A549 (cell line): Measurements from ENCODE around the gene CHADL. TPM values are rescaled to one million over a fixed set of nuclear protein-coding genes. Genes with fewer than 3 reads are reported as not detected.
"Not testable (repeated sequence)": the region's sequence is repeated elsewhere in the genome, so short reads cannot be mapped to it uniquely, and the experiment has no call there.

Experiments
- ATAC-seq, 2 experiments: fragments of 200-7000 bp in 1 of 2; fragments of >200 bp in 1 of 2; cut with Nextera tagmentation in 1 of 2; cut with Tn5 transposase in 1 of 2; 3 replicates each; pipeline versions ENCODE4 v1.8.0 to v1.9.1; 2018 to 2020; ENCODE audit warnings: mild to moderate bottlenecking in 1 of 2, moderate library complexity in 1 of 2
- CTCF ChIA-PET: fragments of 300-600 bp; sonication (Branson Sonifier 250); formaldehyde crosslinking; extraction: SDS; loops from one replicate; lab custom pipeline; 2021; ENCODE audit warnings: antibody characterized with exemption, inconsistent platforms; lab: Yijun Ruan, JAX
- POLR2A ChIA-PET: fragments of 350-600 bp; formaldehyde crosslinking; extraction: SDS; loops from one replicate; lab custom pipeline; 2021; ENCODE audit warnings: antibody characterized with exemption, inconsistent platforms; lab: Yijun Ruan, JAX
- DNase-seq, 2 experiments: peaks; one replicate each; pipeline versions ENCODE4 v3.0.0 to v3.0.0-alpha.2; 2011 to 2016; ENCODE audit warnings: low read depth in 1 of 2, low spot score in 1 of 2
- FAIRE-seq: peaks from 2 replicates; lab custom pipeline; 2011; peaks lifted over from hg19 to GRCh38; lab: Jason Lieb, UNC
- H3K27ac ChIP-seq, 2 experiments: fragments of >200 bp; sonication (Bioruptor Twin); formaldehyde crosslinking; 3 replicates each; pipeline ENCODE4 v1.5.1; 2016 to 2017
- H3K4me1 ChIP-seq: fragments of >200 bp; sonication (Bioruptor Twin); formaldehyde crosslinking; 3 replicates; pipeline ENCODE4 v1.6.1; 2016
- H3K4me2 ChIP-seq: fragments of >200 bp; sonication (Bioruptor Twin); formaldehyde crosslinking; 3 replicates; pipeline ENCODE4 v1.6.1; 2016
- H3K4me3 ChIP-seq: fragments of >200 bp; sonication (Bioruptor Twin); formaldehyde crosslinking; 3 replicates; pipeline ENCODE4 v1.5.1; 2016
- H3K9me3 ChIP-seq: fragments of >200 bp; sonication (Bioruptor Twin); formaldehyde crosslinking; 3 replicates; pipeline ENCODE4 v1.6.1; 2016
- BHLHE40 ChIP-seq: IDR thresholded peaks from 2 replicates; pipeline ENCODE4 v1.6.1; 2012; ENCODE audit warnings: low read depth, low read length, inconsistent platforms
- CHD4 ChIP-seq: fragments of 200-600 bp; sonication (generic); IDR thresholded peaks from 2 replicates; pipeline ENCODE4 v1.6.1; 2016; ENCODE audit warnings: antibody characterized with exemption, mild to moderate bottlenecking, borderline replicate concordance
- GATA3 ChIP-seq: IDR thresholded peaks from 2 replicates; pipeline ENCODE4 v1.6.1; 2012; ENCODE audit warnings: borderline replicate concordance
- HEYL ChIP-seq: fragments of 250-450 bp; sonication (Bioruptor Pico); IDR thresholded peaks from 2 replicates; pipeline ENCODE4 v1.8.0; 2021; ENCODE audit warnings: mild to moderate bottlenecking, moderate library complexity
- HOXB13 ChIP-seq: fragments of 250-450 bp; sonication (Bioruptor Pico); IDR thresholded peaks from 2 replicates; pipeline ENCODE4 v1.5.0; 2020; ENCODE audit warnings: low read depth, mild to moderate bottlenecking, moderate library complexity
- MAFK ChIP-seq: fragments of 450-650 bp; IDR thresholded peaks from 2 replicates; pipeline ENCODE4 v1.6.1; 2014; ENCODE audit not compliant: partially characterized antibody
- MAZ ChIP-seq: fragments of 150-350 bp; IDR thresholded peaks from 2 replicates; pipeline ENCODE4 v1.6.1; 2014; ENCODE audit warnings: antibody characterized with exemption, low read depth, low read length, borderline replicate concordance
- NFE2L2 ChIP-seq: fragments of 150-350 bp; conservative IDR thresholded peaks from 2 replicates; pipeline ENCODE4 v1.6.1; 2014; ENCODE audit warnings: low read length
- NPAS2 ChIP-seq: fragments of 250-450 bp; sonication (Bioruptor Pico); IDR thresholded peaks from 2 replicates; pipeline ENCODE4 v1.8.0; 2022; ENCODE audit warnings: mild to moderate bottlenecking, moderate library complexity, borderline replicate concordance
- PHF8 ChIP-seq: fragments of 200-600 bp; sonication (generic); IDR thresholded peaks from 2 replicates; pipeline ENCODE4 v1.6.1; 2016; ENCODE audit warnings: low read depth, mild to moderate bottlenecking, antibody characterized with exemption, moderate library complexity, borderline replicate concordance
- POLR2A ChIP-seq: IDR thresholded peaks from 2 replicates; pipeline ENCODE4 v1.6.1; 2012; ENCODE audit warnings: mild to moderate bottlenecking, low read length
- POLR2AphosphoS2 ChIP-seq: conservative IDR thresholded peaks from 2 replicates; pipeline ENCODE4 v1.6.1; 2012; ENCODE audit warnings: low read length, improper control_type of control experiment, inconsistent platforms
- RARB ChIP-seq: fragments of 250-450 bp; sonication (Bioruptor Pico); IDR thresholded peaks from 2 replicates; pipeline ENCODE4 v1.8.0; 2021; ENCODE audit warnings: mild to moderate bottlenecking, moderate library complexity
- RFX5 ChIP-seq: fragments of 450-650 bp; IDR thresholded peaks from 2 replicates; pipeline ENCODE4 v1.7.1; 2014; ENCODE audit warnings: antibody characterized with exemption, mild to moderate bottlenecking, moderate library complexity
- ZSCAN20 ChIP-seq: fragments of 250-450 bp; sonication (Bioruptor Pico); IDR thresholded peaks from 2 replicates; pipeline ENCODE4 v1.8.0; 2022; ENCODE audit warnings: mild to moderate bottlenecking, moderate library complexity
- WGBS: methylation state at CpG from one replicate; pipeline ENCODE4 v1.1.6; 2017; ENCODE audit errors: missing lambda C conversion rate; 5-methylcytosine and 5-hydroxymethylcytosine counted together
- polyA plus RNA-seq, 4 experiments: library from polyadenylated mRNA; depleted of rRNA in 3 of 4; stranded (reverse); fragments of >200 nt; fragmentation: RNase III in 1 of 4; extraction: RNeasy Plus Mini Kit Qiagen cat#74134 plus additional on column Dnase treatment in 1 of 4; gene quantifications; 2 replicates in 3 of 4; 3 replicates in 1 of 4; pipeline ENCODE4 v1.2.3, GENCODE V29; 2011 to 2017
- TF ChIP-seq, protein P1 (sequence below): fragments of >200 bp; sonication (Bioruptor Twin); formaldehyde crosslinking; IDR thresholded peaks from 2 replicates; pipeline ENCODE4 v1.6.1; 2016
- TF ChIP-seq, protein P2 (sequence below): IDR thresholded peaks from 2 replicates; pipeline ENCODE4 v1.6.1; 2012
- TF ChIP-seq, protein P3 (sequence below): fragments of 450-650 bp; IDR thresholded peaks from 2 replicates; pipeline ENCODE4 v1.6.1; 2014; ENCODE audit warnings: antibody characterized with exemption
- TF ChIP-seq, protein P4 (sequence below): fragments of 250-450 bp; sonication (Bioruptor Pico); IDR thresholded peaks from 2 replicates; pipeline ENCODE4 v1.5.0; 2020; ENCODE audit warnings: low read depth, mild to moderate bottlenecking, moderate library complexity
- TF ChIP-seq, protein P5 (sequence below): fragments of 200-600 bp; sonication (generic); IDR thresholded peaks from 2 replicates; pipeline ENCODE4 v1.6.1; 2016; ENCODE audit warnings: antibody characterized with exemption, mild to moderate bottlenecking, moderate library complexity
- TF ChIP-seq, protein P6 (sequence below): fragments of >200 bp; sonication (Bioruptor Twin); formaldehyde crosslinking; IDR thresholded peaks from 3 replicates; pipeline ENCODE4 v1.5.1; 2016

Gene CHADL
- polyA plus RNA-seq, 2 of the 4 experiments (the other 2 are of a cell fraction) = not detected

DNA sequence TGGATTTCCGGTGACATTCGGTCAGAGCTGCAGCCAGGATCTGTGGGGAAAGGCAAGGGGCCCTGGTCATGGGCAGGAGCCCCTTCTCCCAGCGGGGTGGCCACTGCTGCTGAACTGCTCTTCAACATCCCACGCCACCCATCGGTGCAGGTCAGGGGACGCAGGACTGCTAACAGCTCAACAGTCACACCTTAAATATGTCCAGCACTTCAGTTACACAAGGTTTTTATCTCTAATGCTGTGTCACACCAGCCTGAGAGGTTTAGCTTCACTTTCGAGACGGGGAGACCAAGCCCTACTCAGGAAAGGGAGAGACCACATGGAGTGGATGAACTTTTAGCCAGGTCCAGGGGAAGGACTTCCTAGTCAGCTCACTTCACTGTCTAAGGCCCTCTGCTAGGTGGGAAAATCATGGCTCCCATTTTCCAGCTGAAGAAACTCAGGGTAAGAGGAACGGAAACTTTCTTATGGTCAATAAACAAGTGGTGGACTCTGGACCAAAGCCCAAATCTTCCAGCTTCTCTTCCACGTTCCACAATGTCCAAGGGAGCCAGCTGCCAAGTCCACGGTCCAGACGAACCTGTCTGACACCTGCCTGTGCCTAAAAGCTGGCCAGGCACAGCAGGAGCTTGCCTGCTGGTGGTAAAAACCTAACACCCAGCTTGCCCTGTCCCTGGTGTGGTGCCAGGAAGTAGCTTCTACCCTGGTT lies 21.0 kb upstream of the CHADL start (continued):
- no peak for TF ChIP-seq NFE2L2
- no peak for TF ChIP-seq PHF8
- TF ChIP-seq MAFK = no peak
- TF ChIP-seq GATA3 = no peak
- TF ChIP-seq POLR2AphosphoS2 = no peak
- no peak for TF ChIP-seq BHLHE40
- no peak for TF ChIP-seq RFX5
- TF ChIP-seq, protein P1, sequence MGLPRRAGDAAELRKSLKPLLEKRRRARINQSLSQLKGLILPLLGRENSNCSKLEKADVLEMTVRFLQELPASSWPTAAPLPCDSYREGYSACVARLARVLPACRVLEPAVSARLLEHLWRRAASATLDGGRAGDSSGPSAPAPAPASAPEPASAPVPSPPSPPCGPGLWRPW = no peak

DNA sequence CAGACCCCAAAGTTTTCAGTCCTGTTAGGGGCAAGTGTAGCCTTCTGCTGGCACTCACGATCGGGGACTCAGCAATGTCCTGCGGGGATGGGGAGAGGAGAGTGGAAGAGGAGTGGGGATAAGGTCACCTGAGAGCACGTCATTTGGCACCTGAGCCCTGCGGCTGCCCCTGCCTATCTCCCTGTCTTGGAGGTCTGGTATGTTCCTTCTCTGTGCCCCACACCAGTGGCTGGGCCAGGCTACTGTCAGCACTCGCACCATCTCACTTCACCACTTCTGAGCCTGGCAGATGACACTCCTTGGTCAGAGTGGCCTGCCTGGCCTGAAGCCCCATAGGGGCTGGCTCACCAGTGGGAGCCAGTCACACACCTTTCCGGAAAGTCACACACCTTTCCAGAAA lies 20.1 kb upstream of the CHADL start:
- Histone ChIP-seq H3K4me2 (no peak overlapping the region), H3K9me3 (no peaks in the 10 kb centered on the region), H3K4me3 (no peak overlapping the region), H3K4me1 (peaks cover 21% of the 10 kb centered on the region), H3K27ac (no peak overlapping the region)
- POLR2A ChIA-PET = no interaction called here
- WGBS = 91% methylated on average over 6 of the region's 7 CpGs
- no peak for TF ChIP-seq CHD4
- TF ChIP-seq, protein P2, sequence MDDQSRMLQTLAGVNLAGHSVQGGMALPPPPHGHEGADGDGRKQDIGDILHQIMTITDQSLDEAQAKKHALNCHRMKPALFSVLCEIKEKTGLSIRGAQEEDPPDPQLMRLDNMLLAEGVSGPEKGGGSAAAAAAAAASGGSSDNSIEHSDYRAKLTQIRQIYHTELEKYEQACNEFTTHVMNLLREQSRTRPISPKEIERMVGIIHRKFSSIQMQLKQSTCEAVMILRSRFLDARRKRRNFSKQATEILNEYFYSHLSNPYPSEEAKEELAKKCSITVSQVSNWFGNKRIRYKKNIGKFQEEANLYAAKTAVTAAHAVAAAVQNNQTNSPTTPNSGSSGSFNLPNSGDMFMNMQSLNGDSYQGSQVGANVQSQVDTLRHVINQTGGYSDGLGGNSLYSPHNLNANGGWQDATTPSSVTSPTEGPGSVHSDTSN = no peak
- CTCF ChIA-PET = no interaction called here
- FAIRE-seq (no peak), DNase-seq (no peak), ATAC-seq (no peak)

DNA sequence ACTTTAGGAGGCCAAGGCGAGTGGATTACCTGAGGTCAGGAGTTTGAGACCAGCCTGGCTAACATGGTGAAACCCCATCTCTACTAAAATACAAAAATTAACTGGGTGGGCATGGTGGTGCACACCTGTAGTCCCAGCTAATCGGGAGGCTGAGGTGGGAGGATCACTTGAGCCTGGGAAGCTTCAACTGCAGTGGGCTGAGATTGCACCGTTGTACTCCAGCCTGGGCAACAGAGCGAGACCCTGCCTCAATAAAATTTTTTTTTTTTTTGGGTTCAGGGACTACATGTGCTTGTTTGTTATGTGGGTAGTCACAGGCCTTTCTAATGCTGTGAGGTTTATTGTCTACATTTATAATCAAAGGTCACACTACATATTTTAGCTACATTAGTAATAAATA lies 19.0 kb upstream of the CHADL start:
- H3K4me1 ChIP-seq = peaks cover 21% of the 10 kb centered on the region
- ATAC-seq, H3K9me3 ChIP-seq, FAIRE-seq, H3K4me2 ChIP-seq, POLR2A ChIA-PET, H3K4me3 ChIP-seq, DNase-seq, H3K27ac ChIP-seq: not testable (repeated sequence)
- WGBS = 98% methylated on average over 4 of the region's 4 CpGs
- CTCF ChIA-PET = interaction anchor here (1.3 kb wide), 1 partner anchor 13 kb away, joined by 4 read pairs; no protein-coding TSS in a partner anchor

DNA sequence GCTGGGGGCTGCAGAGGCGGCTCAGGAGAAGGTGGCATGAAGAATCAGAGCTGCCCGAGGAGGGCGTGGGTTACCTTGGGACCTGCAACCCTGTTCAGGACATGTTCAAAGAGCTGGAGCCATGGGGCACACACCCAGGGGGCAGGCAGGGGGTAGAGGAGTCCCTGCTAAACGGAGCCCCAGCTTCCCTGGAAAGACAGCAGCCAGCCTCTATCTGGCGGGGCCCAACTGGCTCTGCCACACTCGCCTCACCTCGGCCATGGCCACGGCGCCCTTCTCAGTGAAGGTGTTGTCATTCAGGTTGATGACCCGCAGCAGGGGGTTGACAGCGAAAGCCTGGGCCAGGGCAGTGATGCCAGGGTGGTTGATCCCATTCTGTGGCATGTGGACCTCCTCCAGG lies 17.0 kb upstream of the CHADL start:
- ChIA-PET POLR2A (no interaction called here), CTCF (interaction anchor here (1.6 kb wide), 1 partner anchor 14 kb away, joined by 5 read pairs; no protein-coding TSS in a partner anchor)
- peaks cover 21% of the 10 kb centered on the region for H3K4me1 ChIP-seq
- H3K9me3 ChIP-seq = no peaks in the 10 kb centered on the region
- no peak overlapping the region for H3K4me3 ChIP-seq
- no peak overlapping the region for H3K4me2 ChIP-seq
- 85% methylated on average over 7 of the region's 11 CpGs for WGBS
- H3K27ac ChIP-seq = no peak overlapping the region
- ATAC-seq (no peak), DNase-seq (no peak), FAIRE-seq (no peak)
- TF ChIP-seq MAFK = no peak
- TF ChIP-seq, protein P2 = no peak
- no peak for TF ChIP-seq POLR2A
- TF ChIP-seq GATA3 = no peak
- TF ChIP-seq RARB (CRISPR knock-in tag) = no peak
- no peak for TF ChIP-seq MAZ
- TF ChIP-seq ZSCAN20 (CRISPR knock-in tag) = no peak
- no peak for TF ChIP-seq HOXB13 (CRISPR knock-in tag)
- TF ChIP-seq, protein P3, sequence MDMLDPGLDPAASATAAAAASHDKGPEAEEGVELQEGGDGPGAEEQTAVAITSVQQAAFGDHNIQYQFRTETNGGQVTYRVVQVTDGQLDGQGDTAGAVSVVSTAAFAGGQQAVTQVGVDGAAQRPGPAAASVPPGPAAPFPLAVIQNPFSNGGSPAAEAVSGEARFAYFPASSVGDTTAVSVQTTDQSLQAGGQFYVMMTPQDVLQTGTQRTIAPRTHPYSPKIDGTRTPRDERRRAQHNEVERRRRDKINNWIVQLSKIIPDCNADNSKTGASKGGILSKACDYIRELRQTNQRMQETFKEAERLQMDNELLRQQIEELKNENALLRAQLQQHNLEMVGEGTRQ = no peak
- TF ChIP-seq HEYL (CRISPR knock-in tag) = no peak
- TF ChIP-seq, protein P4, sequence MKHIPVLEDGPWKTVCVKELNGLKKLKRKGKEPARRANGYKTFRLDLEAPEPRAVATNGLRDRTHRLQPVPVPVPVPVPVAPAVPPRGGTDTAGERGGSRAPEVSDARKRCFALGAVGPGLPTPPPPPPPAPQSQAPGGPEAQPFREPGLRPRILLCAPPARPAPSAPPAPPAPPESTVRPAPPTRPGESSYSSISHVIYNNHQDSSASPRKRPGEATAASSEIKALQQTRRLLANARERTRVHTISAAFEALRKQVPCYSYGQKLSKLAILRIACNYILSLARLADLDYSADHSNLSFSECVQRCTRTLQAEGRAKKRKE = no peak
- TF ChIP-seq, protein P5, sequence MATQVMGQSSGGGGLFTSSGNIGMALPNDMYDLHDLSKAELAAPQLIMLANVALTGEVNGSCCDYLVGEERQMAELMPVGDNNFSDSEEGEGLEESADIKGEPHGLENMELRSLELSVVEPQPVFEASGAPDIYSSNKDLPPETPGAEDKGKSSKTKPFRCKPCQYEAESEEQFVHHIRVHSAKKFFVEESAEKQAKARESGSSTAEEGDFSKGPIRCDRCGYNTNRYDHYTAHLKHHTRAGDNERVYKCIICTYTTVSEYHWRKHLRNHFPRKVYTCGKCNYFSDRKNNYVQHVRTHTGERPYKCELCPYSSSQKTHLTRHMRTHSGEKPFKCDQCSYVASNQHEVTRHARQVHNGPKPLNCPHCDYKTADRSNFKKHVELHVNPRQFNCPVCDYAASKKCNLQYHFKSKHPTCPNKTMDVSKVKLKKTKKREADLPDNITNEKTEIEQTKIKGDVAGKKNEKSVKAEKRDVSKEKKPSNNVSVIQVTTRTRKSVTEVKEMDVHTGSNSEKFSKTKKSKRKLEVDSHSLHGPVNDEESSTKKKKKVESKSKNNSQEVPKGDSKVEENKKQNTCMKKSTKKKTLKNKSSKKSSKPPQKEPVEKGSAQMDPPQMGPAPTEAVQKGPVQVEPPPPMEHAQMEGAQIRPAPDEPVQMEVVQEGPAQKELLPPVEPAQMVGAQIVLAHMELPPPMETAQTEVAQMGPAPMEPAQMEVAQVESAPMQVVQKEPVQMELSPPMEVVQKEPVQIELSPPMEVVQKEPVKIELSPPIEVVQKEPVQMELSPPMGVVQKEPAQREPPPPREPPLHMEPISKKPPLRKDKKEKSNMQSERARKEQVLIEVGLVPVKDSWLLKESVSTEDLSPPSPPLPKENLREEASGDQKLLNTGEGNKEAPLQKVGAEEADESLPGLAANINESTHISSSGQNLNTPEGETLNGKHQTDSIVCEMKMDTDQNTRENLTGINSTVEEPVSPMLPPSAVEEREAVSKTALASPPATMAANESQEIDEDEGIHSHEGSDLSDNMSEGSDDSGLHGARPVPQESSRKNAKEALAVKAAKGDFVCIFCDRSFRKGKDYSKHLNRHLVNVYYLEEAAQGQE = no peak
- TF ChIP-seq, protein P6, sequence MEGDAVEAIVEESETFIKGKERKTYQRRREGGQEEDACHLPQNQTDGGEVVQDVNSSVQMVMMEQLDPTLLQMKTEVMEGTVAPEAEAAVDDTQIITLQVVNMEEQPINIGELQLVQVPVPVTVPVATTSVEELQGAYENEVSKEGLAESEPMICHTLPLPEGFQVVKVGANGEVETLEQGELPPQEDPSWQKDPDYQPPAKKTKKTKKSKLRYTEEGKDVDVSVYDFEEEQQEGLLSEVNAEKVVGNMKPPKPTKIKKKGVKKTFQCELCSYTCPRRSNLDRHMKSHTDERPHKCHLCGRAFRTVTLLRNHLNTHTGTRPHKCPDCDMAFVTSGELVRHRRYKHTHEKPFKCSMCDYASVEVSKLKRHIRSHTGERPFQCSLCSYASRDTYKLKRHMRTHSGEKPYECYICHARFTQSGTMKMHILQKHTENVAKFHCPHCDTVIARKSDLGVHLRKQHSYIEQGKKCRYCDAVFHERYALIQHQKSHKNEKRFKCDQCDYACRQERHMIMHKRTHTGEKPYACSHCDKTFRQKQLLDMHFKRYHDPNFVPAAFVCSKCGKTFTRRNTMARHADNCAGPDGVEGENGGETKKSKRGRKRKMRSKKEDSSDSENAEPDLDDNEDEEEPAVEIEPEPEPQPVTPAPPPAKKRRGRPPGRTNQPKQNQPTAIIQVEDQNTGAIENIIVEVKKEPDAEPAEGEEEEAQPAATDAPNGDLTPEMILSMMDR = no peak
- TF ChIP-seq NPAS2 = no peak
